Memory B cell (primary cell): ENCODE results near the gene ETNPPL.
A peak's percentile ranks its signal among the peaks of the same experiment; 100 is the strongest.

ENCODE experiments used
- ATAC-seq: fragments of 150-1000 bp; cut with Tn5 transposase; 2 replicates; pipeline ENCODE4 v1.10.0; 2021; ENCODE audit warnings: low read depth, mild to moderate bottlenecking, moderate library complexity
- DNase-seq, 2 donors: peaks; one replicate each; pipeline ENCODE4 v3.0.0; 2022; ENCODE audit warnings: low spot score in 2 of 2
- H3K27ac Mint-ChIP-seq: one replicate; pipeline ENCODE4 v1.8.0; 2022; ENCODE audit warnings: mild to moderate bottlenecking, moderate library complexity, mixed read lengths
- H3K27me3 Mint-ChIP-seq: one replicate; pipeline ENCODE4 v1.8.0; 2022; ENCODE audit warnings: mixed read lengths
- H3K36me3 Mint-ChIP-seq: one replicate; pipeline ENCODE4 v1.8.0; 2022; ENCODE audit warnings: mild to moderate bottlenecking, mixed read lengths
- H3K4me1 Mint-ChIP-seq: one replicate; pipeline ENCODE4 v1.8.0; 2022; ENCODE audit warnings: mixed read lengths
- H3K4me3 Mint-ChIP-seq: one replicate; pipeline ENCODE4 v1.8.0; 2022; ENCODE audit warnings: mild to moderate bottlenecking, moderate library complexity, mixed read lengths
- H3K9me3 Mint-ChIP-seq: one replicate; pipeline ENCODE4 v1.8.0; 2022; ENCODE audit warnings: mixed read lengths

The ETNPPL gene

GRCh38 chr4:108779958-108780357, 17.1 kb upstream of the ETNPPL start:
- ATAC-seq (no peak), DNase-seq (no peak)
- no peaks in the 10 kb centered on the region for H3K4me1 Mint-ChIP-seq
- H3K9me3 Mint-ChIP-seq: no peaks in the 10 kb centered on the region
- no peak overlapping the region for H3K27ac Mint-ChIP-seq
- H3K4me3 Mint-ChIP-seq: no peak overlapping the region
- H3K27me3 Mint-ChIP-seq: peaks cover 1% of the 10 kb centered on the region
- H3K36me3 Mint-ChIP-seq: no peaks in the 10 kb centered on the region

- H3K27ac Mint-ChIP-seq: no peak overlapping the region
- H3K4me1 Mint-ChIP-seq: no peaks in the 10 kb centered on the region
- no peak overlapping the region for H3K4me3 Mint-ChIP-seq
- H3K36me3 Mint-ChIP-seq: no peaks in the 10 kb centered on the region
- DNase-seq: no peak
- H3K9me3 Mint-ChIP-seq: no peaks in the 10 kb centered on the region
- H3K27me3 Mint-ChIP-seq: peaks cover 1% of the 10 kb centered on the region
- no peak for ATAC-seq
Measured at GRCh38 chr4:108777388-108777787, 14.5 kb upstream of the ETNPPL start.

- Mint-ChIP-seq H3K4me1 (no peaks in the 10 kb centered on the region), H3K36me3 (no peaks in the 10 kb centered on the region), H3K4me3 (no peak overlapping the region), H3K27me3 (no peaks in the 10 kb centered on the region), H3K9me3 (no peaks in the 10 kb centered on the region), H3K27ac (no peak overlapping the region)
- DNase-seq (no peak), ATAC-seq (no peak)
Measured at GRCh38 chr4:108775921-108776320, 13.1 kb upstream of the ETNPPL start.

- H3K27ac Mint-ChIP-seq: no peak overlapping the region
- H3K27me3 Mint-ChIP-seq: no peaks in the 10 kb centered on the region
- no peaks in the 10 kb centered on the region for H3K4me1 Mint-ChIP-seq
- DNase-seq: no peak
- H3K36me3 Mint-ChIP-seq: no peaks in the 10 kb centered on the region
- H3K9me3 Mint-ChIP-seq: no peaks in the 10 kb centered on the region
- ATAC-seq: no peak
- H3K4me3 Mint-ChIP-seq: no peak overlapping the region
Measured at GRCh38 chr4:108774809-108775530, 12.1 kb upstream of the ETNPPL start.

GRCh38 chr4:108772402-108772801, 9.5 kb upstream of the ETNPPL start:
- no peak for ATAC-seq
- H3K4me1 Mint-ChIP-seq: no peaks in the 10 kb centered on the region
- no peak for DNase-seq
- no peak overlapping the region for H3K4me3 Mint-ChIP-seq
- no peaks in the 10 kb centered on the region for H3K27me3 Mint-ChIP-seq
- no peaks in the 10 kb centered on the region for H3K36me3 Mint-ChIP-seq
- H3K9me3 Mint-ChIP-seq: no peaks in the 10 kb centered on the region
- H3K27ac Mint-ChIP-seq: no peak overlapping the region

GRCh38 chr4:108766058-108766457, 3.2 kb upstream of the ETNPPL start:
- H3K4me1 Mint-ChIP-seq: peaks cover 8% of the 10 kb centered on the region
- peaks cover 2% of the 10 kb centered on the region for H3K36me3 Mint-ChIP-seq
- H3K27ac Mint-ChIP-seq: no peak overlapping the region
- no peaks in the 10 kb centered on the region for H3K9me3 Mint-ChIP-seq
- no peak overlapping the region for H3K4me3 Mint-ChIP-seq
- peaks cover 13% of the 10 kb centered on the region for H3K27me3 Mint-ChIP-seq
- ATAC-seq (no peak), DNase-seq (no peak)

GRCh38 chr4:108763986-108764385, 1.1 kb upstream of the ETNPPL start:
- DNase-seq (no peak), ATAC-seq (no peak)
- peaks cover 13% of the 10 kb centered on the region for H3K27me3 Mint-ChIP-seq
- H3K36me3 Mint-ChIP-seq: peaks cover 2% of the 10 kb centered on the region
- no peaks in the 10 kb centered on the region for H3K9me3 Mint-ChIP-seq
- H3K4me3 Mint-ChIP-seq: no peak overlapping the region
- H3K27ac Mint-ChIP-seq: no peak overlapping the region
- H3K4me1 Mint-ChIP-seq: peaks cover 8% of the 10 kb centered on the region

- peaks cover 8% of the 10 kb centered on the region for H3K4me1 Mint-ChIP-seq
- ATAC-seq: no peak
- peaks cover 2% of the 10 kb centered on the region for H3K36me3 Mint-ChIP-seq
- no peaks in the 10 kb centered on the region for H3K9me3 Mint-ChIP-seq
- H3K4me3 Mint-ChIP-seq: peak overlapping the region; percentile 76
- peaks cover 13% of the 10 kb centered on the region for H3K27me3 Mint-ChIP-seq
- no peak overlapping the region for H3K27ac Mint-ChIP-seq
- DNase-seq: no peak
Measured at GRCh38 chr4:108763226-108763593, 357 bp upstream of the ETNPPL start.

- H3K4me3 Mint-ChIP-seq: no peak overlapping the region
- peaks cover 2% of the 10 kb centered on the region for H3K36me3 Mint-ChIP-seq
- H3K4me1 Mint-ChIP-seq: peaks cover 8% of the 10 kb centered on the region
- ATAC-seq (no peak), DNase-seq (no peak)
- peaks cover 13% of the 10 kb centered on the region for H3K27me3 Mint-ChIP-seq
- no peak overlapping the region for H3K27ac Mint-ChIP-seq
- no peaks in the 10 kb centered on the region for H3K9me3 Mint-ChIP-seq
Measured at GRCh38 chr4:108758498-108758897, 4.4 kb downstream of the ETNPPL start.

GRCh38 chr4:108754327-108754726, 8.5 kb downstream of the ETNPPL start:
- Mint-ChIP-seq H3K36me3 (no peaks in the 10 kb centered on the region), H3K27ac (no peak overlapping the region), H3K4me3 (no peak overlapping the region), H3K4me1 (peaks cover 2% of the 10 kb centered on the region), H3K9me3 (no peaks in the 10 kb centered on the region), H3K27me3 (peaks cover 6% of the 10 kb centered on the region)
- ATAC-seq (no peak), DNase-seq (no peak)

GRCh38 chr4:108751321-108751720, 11.5 kb downstream of the ETNPPL start:
- no peak overlapping the region for H3K4me3 Mint-ChIP-seq
- ATAC-seq: no peak
- H3K27ac Mint-ChIP-seq: no peak overlapping the region
- H3K4me1 Mint-ChIP-seq: peaks cover 2% of the 10 kb centered on the region
- peaks cover 6% of the 10 kb centered on the region for H3K27me3 Mint-ChIP-seq
- H3K36me3 Mint-ChIP-seq: no peaks in the 10 kb centered on the region
- no peaks in the 10 kb centered on the region for H3K9me3 Mint-ChIP-seq
- DNase-seq: no peak

GRCh38 chr4:108749119-108749518, 13.7 kb downstream of the ETNPPL start:
- H3K27me3 Mint-ChIP-seq: peaks cover 5% of the 10 kb centered on the region
- no peak overlapping the region for H3K27ac Mint-ChIP-seq
- peaks cover 2% of the 10 kb centered on the region for H3K4me1 Mint-ChIP-seq
- no peak overlapping the region for H3K4me3 Mint-ChIP-seq
- H3K9me3 Mint-ChIP-seq: no peaks in the 10 kb centered on the region
- no peaks in the 10 kb centered on the region for H3K36me3 Mint-ChIP-seq
- DNase-seq: no peak
- no peak for ATAC-seq

- Mint-ChIP-seq H3K4me1 (peaks cover 2% of the 10 kb centered on the region), H3K4me3 (no peak overlapping the region), H3K27me3 (no peaks in the 10 kb centered on the region), H3K36me3 (no peaks in the 10 kb centered on the region), H3K27ac (no peak overlapping the region), H3K9me3 (no peaks in the 10 kb centered on the region)
- DNase-seq (no peak), ATAC-seq (no peak)
Measured at GRCh38 chr4:108746511-108746910, 16.3 kb downstream of the ETNPPL start.

- Mint-ChIP-seq H3K36me3 (no peaks in the 10 kb centered on the region), H3K4me3 (no peak overlapping the region), H3K27ac (no peak overlapping the region), H3K27me3 (no peaks in the 10 kb centered on the region), H3K4me1 (no peaks in the 10 kb centered on the region), H3K9me3 (no peaks in the 10 kb centered on the region)
- no peak for ATAC-seq
- no peak for DNase-seq
Measured at GRCh38 chr4:108744307-108744706, 18.5 kb downstream of the ETNPPL start.
